Endothelial cell (in vitro differentiated cells): ENCODE measurements around the gene REN. TPM values are rescaled to one million over a fixed set of nuclear protein-coding genes. Genes with fewer than 3 reads are reported as not detected.
A peak's percentile ranks its signal among the peaks of the same experiment; 100 is the strongest.

Source experiments
- DNase-seq: peaks from one replicate; pipeline ENCODE4 v3.0.0; 2021; ENCODE audit warnings: low spot score
- H3K27ac Mint-ChIP-seq: one replicate; pipeline ENCODE4 v1.8.0; 2021; ENCODE audit warnings: mixed read lengths, inconsistent platforms; ENCODE audit not compliant: unreplicated experiment
- H3K27me3 Mint-ChIP-seq: one replicate; pipeline ENCODE4 v1.8.0; 2021; ENCODE audit warnings: mild to moderate bottlenecking, moderate library complexity, mixed read lengths, inconsistent platforms; ENCODE audit not compliant: unreplicated experiment
- H3K36me3 Mint-ChIP-seq: one replicate; pipeline ENCODE4 v1.8.0; 2021; ENCODE audit warnings: mild to moderate bottlenecking, low read depth, mixed read lengths, inconsistent platforms; ENCODE audit not compliant: unreplicated experiment
- H3K4me1 Mint-ChIP-seq: one replicate; pipeline ENCODE4 v1.8.0; 2021; ENCODE audit warnings: mild to moderate bottlenecking, mixed read lengths, inconsistent platforms; ENCODE audit not compliant: unreplicated experiment
- H3K4me3 Mint-ChIP-seq: one replicate; pipeline ENCODE4 v1.8.0; 2021; ENCODE audit warnings: mild to moderate bottlenecking, mixed read lengths, inconsistent platforms; ENCODE audit not compliant: unreplicated experiment
- H3K9me3 Mint-ChIP-seq: one replicate; pipeline ENCODE4 v1.8.0; 2021; ENCODE audit warnings: mixed read lengths, inconsistent platforms; ENCODE audit not compliant: unreplicated experiment
- CTCF ChIP-seq: fragments of 200-600 bp; sonication (generic); IDR thresholded peaks from one replicate; pipeline ENCODE4 v1.5.0; 2021; ENCODE audit warnings: antibody characterized with exemption; ENCODE audit not compliant: unreplicated experiment
- total RNA-seq: library from RNA; stranded (reverse); fragmentation: NEBNext Ultra II Directional; extraction: Animal tissue kit (Norgen Biotek cat#: 25700); gene quantifications from one replicate; pipeline ENCODE4 v1.2.1, GENCODE V29; 2021; ENCODE audit not compliant: unreplicated experiment

Gene REN
- total RNA-seq, 1 donor from 2014 or later: not detected

GRCh38 chr1:204107892-204108291 lies 58.2 kb downstream of the REN start:
- Mint-ChIP-seq H3K9me3 (no peaks in the 10 kb centered on the region), H3K4me1 (peaks cover 58% of the 10 kb centered on the region), H3K4me3 (no peak overlapping the region), H3K36me3 (peaks cover 2% of the 10 kb centered on the region), H3K27ac (no peak overlapping the region), H3K27me3 (no peaks in the 10 kb centered on the region)
- no peak for TF ChIP-seq CTCF
- DNase-seq: no peak

GRCh38 chr1:204106825-204107224 lies 59.3 kb downstream of the REN start:
- TF ChIP-seq CTCF: no peak
- Mint-ChIP-seq H3K27me3 (no peaks in the 10 kb centered on the region), H3K9me3 (no peaks in the 10 kb centered on the region), H3K36me3 (peaks cover 6% of the 10 kb centered on the region), H3K4me3 (no peak overlapping the region), H3K4me1 (peaks cover 63% of the 10 kb centered on the region), H3K27ac (peak overlapping the region; percentile 26)
- no peak for DNase-seq

GRCh38 chr1:204105131-204105515 lies 61.0 kb downstream of the REN start:
- no peaks in the 10 kb centered on the region for H3K9me3 Mint-ChIP-seq
- H3K36me3 Mint-ChIP-seq: peaks cover 6% of the 10 kb centered on the region
- peak overlapping the region; percentile 34 for H3K27ac Mint-ChIP-seq
- peaks cover 56% of the 10 kb centered on the region for H3K4me1 Mint-ChIP-seq
- DNase-seq: no peak
- peak overlapping the region; percentile 34 for H3K4me3 Mint-ChIP-seq
- no peaks in the 10 kb centered on the region for H3K27me3 Mint-ChIP-seq
- TF ChIP-seq CTCF: no peak

Other genes with a start within 250 kb of the REN start
- 107 TPM for gene SOX13, start 93.2 kb downstream of the REN start, total RNA-seq
- 15.9 TPM for gene ETNK2, start 14.3 kb downstream of the REN start, total RNA-seq
- gene KISS1, start 30.2 kb upstream of the REN start, total RNA-seq: not detected
- 0.51 TPM for gene GOLT1A, start 47.7 kb upstream of the REN start, total RNA-seq
- 3.7 TPM for gene PLEKHA6, start 193.6 kb upstream of the REN start, total RNA-seq
- 43.2 TPM for gene PPP1R15B, start 245.5 kb upstream of the REN start, total RNA-seq